ENCODE data around the gene KRCC1. TPM values are rescaled to one million over a fixed set of nuclear protein-coding genes. Genes with fewer than 3 reads are reported as not detected.

KRCC1 gene
- total RNA-seq, 2 donors from 2014 or later = 11.7 to 20.3 TPM

DNA sequence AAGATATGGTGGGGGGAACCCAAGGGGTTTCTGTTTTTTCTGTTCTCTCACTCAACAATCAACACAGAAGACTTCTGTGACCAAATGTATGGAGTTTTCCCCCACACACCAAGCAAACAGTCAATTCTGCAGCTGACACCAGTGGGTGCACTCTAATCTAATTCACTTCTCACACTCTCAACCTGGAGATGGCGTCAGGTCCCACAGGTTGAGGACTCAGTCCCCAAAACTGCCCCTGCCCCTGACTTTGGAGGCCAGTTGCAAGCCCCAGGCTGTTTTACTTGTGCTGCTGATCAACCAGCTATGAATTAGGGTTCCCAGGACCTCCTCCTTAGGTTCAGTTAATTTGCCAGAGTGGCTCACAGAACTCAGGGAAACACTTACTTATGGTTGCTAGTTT is 45.4 kb downstream of the KRCC1 start:
- TF ChIP-seq, protein P1, sequence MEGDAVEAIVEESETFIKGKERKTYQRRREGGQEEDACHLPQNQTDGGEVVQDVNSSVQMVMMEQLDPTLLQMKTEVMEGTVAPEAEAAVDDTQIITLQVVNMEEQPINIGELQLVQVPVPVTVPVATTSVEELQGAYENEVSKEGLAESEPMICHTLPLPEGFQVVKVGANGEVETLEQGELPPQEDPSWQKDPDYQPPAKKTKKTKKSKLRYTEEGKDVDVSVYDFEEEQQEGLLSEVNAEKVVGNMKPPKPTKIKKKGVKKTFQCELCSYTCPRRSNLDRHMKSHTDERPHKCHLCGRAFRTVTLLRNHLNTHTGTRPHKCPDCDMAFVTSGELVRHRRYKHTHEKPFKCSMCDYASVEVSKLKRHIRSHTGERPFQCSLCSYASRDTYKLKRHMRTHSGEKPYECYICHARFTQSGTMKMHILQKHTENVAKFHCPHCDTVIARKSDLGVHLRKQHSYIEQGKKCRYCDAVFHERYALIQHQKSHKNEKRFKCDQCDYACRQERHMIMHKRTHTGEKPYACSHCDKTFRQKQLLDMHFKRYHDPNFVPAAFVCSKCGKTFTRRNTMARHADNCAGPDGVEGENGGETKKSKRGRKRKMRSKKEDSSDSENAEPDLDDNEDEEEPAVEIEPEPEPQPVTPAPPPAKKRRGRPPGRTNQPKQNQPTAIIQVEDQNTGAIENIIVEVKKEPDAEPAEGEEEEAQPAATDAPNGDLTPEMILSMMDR (conservative IDR thresholded peaks at IDR 0.05) = no peak
- no peaks in the 10 kb centered on the region for H3K36me3 ChIP-seq (ENCODE audit: control insufficient read depth, insufficient read depth, low read length)
- peaks cover 11% of the 10 kb centered on the region for H3K4me1 Mint-ChIP-seq
- H3K36me3 Mint-ChIP-seq (ENCODE audit: low read depth) = no peaks in the 10 kb centered on the region
- no peak for DNase-seq
- H3K27ac Mint-ChIP-seq = no peak overlapping the region
- H3K4me1 ChIP-seq (ENCODE audit: control insufficient read depth, insufficient read depth, low read length) = no peaks in the 10 kb centered on the region
- no peaks in the 10 kb centered on the region for H3K9me3 ChIP-seq (ENCODE audit: control insufficient read depth, low read length)
- no peak overlapping the region for H3K27ac ChIP-seq (ENCODE audit: low read depth, low read length)
- H3K9ac ChIP-seq (ENCODE audit: extremely low read depth, low read length, poor library complexity, severe bottlenecking) = no peak overlapping the region
- H3K27me3 ChIP-seq (ENCODE audit: control insufficient read depth, insufficient read depth, low read length, poor library complexity, severe bottlenecking) = no peaks in the 10 kb centered on the region
- 90 to 100% methylated on average over 1 of the region's 1 CpG for WGBS, 2 experiments (ENCODE audit: insufficient coverage in 1 of 2, insufficient read length in 1 of 2)
- H3K4me3 Mint-ChIP-seq = no peak overlapping the region
- no peaks in the 10 kb centered on the region for H3K27me3 Mint-ChIP-seq (ENCODE audit: insufficient read depth)
- no peak overlapping the region for H3K4me3 ChIP-seq (ENCODE audit: low read length)
- no peaks in the 10 kb centered on the region for H3K9me3 Mint-ChIP-seq

DNA sequence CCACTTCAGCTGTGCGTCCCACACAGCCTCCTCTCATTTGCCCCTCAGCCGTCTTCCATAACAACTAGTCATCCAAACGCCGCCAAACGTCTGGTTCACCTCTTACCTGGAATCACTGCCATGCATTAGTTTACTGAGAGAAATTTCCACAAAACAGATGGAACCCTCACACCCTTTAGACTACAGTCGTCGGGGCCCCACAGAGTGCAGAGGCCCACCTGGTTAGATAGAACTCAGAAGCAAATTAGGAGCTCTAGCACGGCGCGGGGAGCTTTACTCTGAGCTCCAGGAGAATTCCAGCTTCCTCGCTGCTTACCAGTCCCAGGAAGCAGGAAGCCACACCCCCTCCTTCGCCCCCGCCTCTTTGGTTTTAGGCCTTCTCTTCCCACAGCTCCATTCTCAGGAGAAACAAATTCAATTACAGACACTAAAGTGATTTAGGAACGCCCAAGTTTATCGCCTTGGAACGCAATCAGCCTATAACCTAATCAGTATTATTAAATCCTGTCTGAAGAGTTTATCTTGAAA is 48.6 kb downstream of the KRCC1 start:
- Histone ChIP-seq H3K27ac (ENCODE audit: low read depth, low read length) (no peak overlapping the region), H3K9ac (ENCODE audit: extremely low read depth, low read length, poor library complexity, severe bottlenecking) (no peak overlapping the region), H3K27me3 (ENCODE audit: control insufficient read depth, insufficient read depth, low read length, poor library complexity, severe bottlenecking) (no peaks in the 10 kb centered on the region), H3K9me3 (ENCODE audit: control insufficient read depth, low read length) (no peaks in the 10 kb centered on the region), H3K4me1 (ENCODE audit: control insufficient read depth, insufficient read depth, low read length) (no peaks in the 10 kb centered on the region), H3K4me3 (ENCODE audit: low read length) (no peak overlapping the region), H3K36me3 (ENCODE audit: control insufficient read depth, insufficient read depth, low read length) (no peaks in the 10 kb centered on the region)
- TF ChIP-seq, protein P1 (conservative IDR thresholded peaks at IDR 0.05) = no peak
- 84 to 88% methylated on average over 8 to 16 of the region's 16 CpGs for WGBS, 2 experiments (ENCODE audit: insufficient coverage in 1 of 2, insufficient read length in 1 of 2)
- peaks cover 21% of the 10 kb centered on the region for H3K4me1 Mint-ChIP-seq
- no peaks in the 10 kb centered on the region for H3K27me3 Mint-ChIP-seq (ENCODE audit: insufficient read depth)
- peak overlapping the region; percentile 16 for H3K27ac Mint-ChIP-seq
- no peaks in the 10 kb centered on the region for H3K36me3 Mint-ChIP-seq (ENCODE audit: low read depth)
- H3K9me3 Mint-ChIP-seq = no peaks in the 10 kb centered on the region
- DNase-seq = peak; percentile 83
- H3K4me3 Mint-ChIP-seq = no peak overlapping the region

DNA sequence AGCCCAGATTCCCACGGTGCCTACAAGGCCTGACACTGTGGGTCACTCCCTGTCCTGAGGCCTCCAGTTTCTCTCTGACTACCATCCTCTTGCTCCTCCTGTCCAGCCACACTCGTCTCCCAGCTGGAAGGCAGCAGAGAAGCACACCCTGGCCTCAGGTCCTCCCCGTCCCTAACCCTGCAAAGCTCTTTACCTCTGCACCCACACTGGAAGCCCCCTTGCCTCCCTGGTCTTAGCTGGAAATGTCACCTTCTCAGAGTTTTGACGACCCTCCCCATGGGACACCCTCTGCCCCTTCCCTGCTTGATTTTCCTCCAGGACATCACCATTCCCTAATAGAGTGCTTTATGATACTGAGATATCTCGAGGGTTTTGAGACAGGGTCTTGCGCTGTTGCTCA is 49.8 kb downstream of the KRCC1 start:
- Histone ChIP-seq H3K27me3 (ENCODE audit: control insufficient read depth, insufficient read depth, low read length, poor library complexity, severe bottlenecking) (no peaks in the 10 kb centered on the region), H3K36me3 (ENCODE audit: control insufficient read depth, insufficient read depth, low read length) (no peaks in the 10 kb centered on the region), H3K4me3 (ENCODE audit: low read length) (no peak overlapping the region), H3K9me3 (ENCODE audit: control insufficient read depth, low read length) (no peaks in the 10 kb centered on the region), H3K9ac (ENCODE audit: extremely low read depth, low read length, poor library complexity, severe bottlenecking) (no peak overlapping the region), H3K27ac (ENCODE audit: low read depth, low read length) (no peak overlapping the region), H3K4me1 (ENCODE audit: control insufficient read depth, insufficient read depth, low read length) (no peaks in the 10 kb centered on the region)
- TF ChIP-seq, protein P1 (conservative IDR thresholded peaks at IDR 0.05) = no peak
- Mint-ChIP-seq H3K36me3 (ENCODE audit: low read depth) (no peaks in the 10 kb centered on the region), H3K4me3 (no peak overlapping the region), H3K4me1 (peaks cover 25% of the 10 kb centered on the region), H3K9me3 (no peaks in the 10 kb centered on the region), H3K27ac (no peak overlapping the region), H3K27me3 (ENCODE audit: insufficient read depth) (no peaks in the 10 kb centered on the region)
- WGBS, 2 experiments (ENCODE audit: insufficient coverage in 1 of 2, insufficient read length in 1 of 2) = 91 to 93% methylated on average over 4 to 6 of the region's 6 CpGs
- no peak for DNase-seq

All from endodermal cell (in vitro differentiated cells).